PFSK-1 (cell line): Measurements from ENCODE around the gene TRPT1.

Source experiments
- FOXP2 ChIP-seq: optimal IDR thresholded peaks from 2 replicates; pipeline ENCODE3; 2011; ENCODE audit warnings: borderline replicate concordance, control low read depth, inconsistent platforms; ENCODE audit not compliant: insufficient read depth; ENCODE audit errors: extremely low read length, extremely low read depth
- POLR2AphosphoS5 ChIP-seq: IDR thresholded peaks from 2 replicates; pipeline ENCODE4 v1.6.1; 2012; ENCODE audit warnings: low read depth, mild to moderate bottlenecking, control low read depth, low read length, moderate library complexity
- SIN3A ChIP-seq: IDR thresholded peaks from 2 replicates; pipeline ENCODE4 v1.6.1; 2012; ENCODE audit warnings: mild to moderate bottlenecking, low read length, moderate library complexity, borderline replicate concordance; ENCODE audit not compliant: insufficient read depth
- TAF1 ChIP-seq: IDR thresholded peaks from 2 replicates; pipeline ENCODE4 v1.6.1; 2012; ENCODE audit warnings: low read length, control low read depth, borderline replicate concordance; ENCODE audit not compliant: insufficient read depth
- TF ChIP-seq, protein P1 (sequence below), 2 experiments: IDR thresholded peaks; 2 replicates each; pipeline versions ENCODE4 v1.6.1 to v1.8.0; 2011 to 2012; ENCODE audit warnings: low read depth in 2 of 2, low read length in 2 of 2, control low read depth in 1 of 2, inconsistent platforms in 1 of 2, mild to moderate bottlenecking in 1 of 2, moderate library complexity in 1 of 2; ENCODE audit not compliant: insufficient read depth in 1 of 2

TRPT1 gene

GRCh38 chr11:64251016-64251752 lies 25.2 kb upstream of the TRPT1 start, which contains the start of gene PLCB3:
PLCB3 (plus strand) TSS chr11:64251530; CDS start chr11:64251650, 120 bp downstream.
- TF ChIP-seq SIN3A (peak; percentile 7; the same call in 1 of the 2 replicates), POLR2AphosphoS5 (peak; percentile 39; the same call in 1 of the 2 replicates), FOXP2 (no peak), TAF1 (peak; percentile 61; the same call in 1 of the 2 replicates)
- TF ChIP-seq, protein P1, sequence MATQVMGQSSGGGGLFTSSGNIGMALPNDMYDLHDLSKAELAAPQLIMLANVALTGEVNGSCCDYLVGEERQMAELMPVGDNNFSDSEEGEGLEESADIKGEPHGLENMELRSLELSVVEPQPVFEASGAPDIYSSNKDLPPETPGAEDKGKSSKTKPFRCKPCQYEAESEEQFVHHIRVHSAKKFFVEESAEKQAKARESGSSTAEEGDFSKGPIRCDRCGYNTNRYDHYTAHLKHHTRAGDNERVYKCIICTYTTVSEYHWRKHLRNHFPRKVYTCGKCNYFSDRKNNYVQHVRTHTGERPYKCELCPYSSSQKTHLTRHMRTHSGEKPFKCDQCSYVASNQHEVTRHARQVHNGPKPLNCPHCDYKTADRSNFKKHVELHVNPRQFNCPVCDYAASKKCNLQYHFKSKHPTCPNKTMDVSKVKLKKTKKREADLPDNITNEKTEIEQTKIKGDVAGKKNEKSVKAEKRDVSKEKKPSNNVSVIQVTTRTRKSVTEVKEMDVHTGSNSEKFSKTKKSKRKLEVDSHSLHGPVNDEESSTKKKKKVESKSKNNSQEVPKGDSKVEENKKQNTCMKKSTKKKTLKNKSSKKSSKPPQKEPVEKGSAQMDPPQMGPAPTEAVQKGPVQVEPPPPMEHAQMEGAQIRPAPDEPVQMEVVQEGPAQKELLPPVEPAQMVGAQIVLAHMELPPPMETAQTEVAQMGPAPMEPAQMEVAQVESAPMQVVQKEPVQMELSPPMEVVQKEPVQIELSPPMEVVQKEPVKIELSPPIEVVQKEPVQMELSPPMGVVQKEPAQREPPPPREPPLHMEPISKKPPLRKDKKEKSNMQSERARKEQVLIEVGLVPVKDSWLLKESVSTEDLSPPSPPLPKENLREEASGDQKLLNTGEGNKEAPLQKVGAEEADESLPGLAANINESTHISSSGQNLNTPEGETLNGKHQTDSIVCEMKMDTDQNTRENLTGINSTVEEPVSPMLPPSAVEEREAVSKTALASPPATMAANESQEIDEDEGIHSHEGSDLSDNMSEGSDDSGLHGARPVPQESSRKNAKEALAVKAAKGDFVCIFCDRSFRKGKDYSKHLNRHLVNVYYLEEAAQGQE (IDR thresholded peaks at IDR 0.05; ENCODE audit: insufficient read depth in 1 of 2, low read depth in 2 of 2, low read length in 2 of 2), result peak in 1 of 2 experiments; percentile 58; a peak in 1 of 4 replicates

DNA sequence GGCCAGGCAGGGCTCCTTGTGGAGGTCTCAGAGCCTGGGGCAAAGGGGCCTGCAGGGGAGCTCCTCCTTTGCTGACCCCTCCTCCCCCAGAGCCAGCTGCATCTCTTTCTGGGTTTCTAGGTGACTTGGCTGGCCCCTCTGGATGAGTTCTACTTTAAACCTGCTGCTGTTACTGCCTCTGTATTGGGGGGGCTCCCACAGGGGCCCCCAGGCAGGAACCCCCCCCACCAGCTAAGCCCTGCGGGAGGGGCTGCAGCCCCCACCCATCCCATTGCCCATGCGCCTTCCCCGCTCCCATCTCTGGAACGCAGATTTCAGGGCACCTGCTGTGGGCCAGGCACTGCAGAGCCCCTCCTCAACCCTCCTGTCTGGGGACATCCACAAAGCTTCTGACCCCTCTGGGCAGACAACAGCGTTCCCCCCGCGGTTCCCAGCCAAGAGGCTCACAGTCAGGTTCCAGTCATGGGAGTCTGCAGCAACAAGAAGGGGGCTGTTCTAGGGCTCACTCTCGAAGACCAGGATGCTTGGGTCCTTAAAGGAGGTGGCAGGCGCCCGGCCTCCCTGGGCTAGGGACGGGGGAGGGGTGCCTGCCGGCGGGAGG lies 24.5 kb upstream of the TRPT1 start:
- TF ChIP-seq FOXP2, result no peak

- TF ChIP-seq SIN3A (no peak), TAF1 (no peak), POLR2AphosphoS5 (no peak), FOXP2 (no peak)
- TF ChIP-seq, protein P1 (IDR thresholded peaks at IDR 0.05; ENCODE audit: insufficient read depth in 1 of 2, low read depth in 2 of 2, low read length in 2 of 2), result no peak
These were observed 23.8 kb upstream of the TRPT1 start for GRCh38 chr11:64249563-64250414.

- TF ChIP-seq SIN3A (no peak), POLR2AphosphoS5 (no peak), TAF1 (no peak), FOXP2 (no peak)
- TF ChIP-seq, protein P1 (IDR thresholded peaks at IDR 0.05; ENCODE audit: insufficient read depth in 1 of 2, low read depth in 2 of 2, low read length in 2 of 2), result no peak
These were observed 23.1 kb upstream of the TRPT1 start for GRCh38 chr11:64249038-64249437.

DNA sequence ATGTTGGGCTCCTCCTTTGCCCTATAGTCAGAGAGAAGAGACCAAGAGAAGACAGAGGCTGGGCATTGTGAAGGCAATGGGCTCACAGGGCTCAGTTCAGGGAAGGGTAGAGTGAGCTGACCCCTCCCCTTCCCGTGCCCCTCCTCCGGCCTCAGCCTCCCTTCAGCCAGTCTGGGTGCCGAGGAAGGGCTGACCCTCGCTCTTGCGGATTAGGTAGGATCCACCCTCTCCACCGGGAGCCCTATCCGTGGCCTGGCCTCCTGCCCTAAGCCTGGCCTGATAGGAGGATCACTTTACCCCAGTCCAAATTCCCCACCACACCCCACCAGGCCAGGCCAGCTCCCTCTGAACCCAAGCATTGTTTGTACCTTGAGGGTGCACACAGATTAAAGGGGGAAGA lies 22.6 kb upstream of the TRPT1 start:
- no peak for TF ChIP-seq FOXP2
- TF ChIP-seq POLR2AphosphoS5, result no peak
- TF ChIP-seq TAF1, result no peak
- TF ChIP-seq SIN3A, result no peak
- TF ChIP-seq, protein P1 (IDR thresholded peaks at IDR 0.05; ENCODE audit: insufficient read depth in 1 of 2, low read depth in 2 of 2, low read length in 2 of 2), result no peak
